Measurements from ENCODE around the gene CUBN.

GRCh38 chr10:16845248-16845647 is 284.4 kb downstream of the CUBN start:
- TF ChIP-seq ZNF274 (CRISPR knock-in tag; IDR thresholded peaks at IDR 0.05) (no peak), ZNF775 (CRISPR knock-in tag; IDR thresholded peaks at IDR 0.05; ENCODE audit: borderline replicate concordance) (no peak), CTCF (CRISPR knock-in tag; IDR thresholded peaks at IDR 0.05) (no peak)
- TF ChIP-seq, protein P1, sequence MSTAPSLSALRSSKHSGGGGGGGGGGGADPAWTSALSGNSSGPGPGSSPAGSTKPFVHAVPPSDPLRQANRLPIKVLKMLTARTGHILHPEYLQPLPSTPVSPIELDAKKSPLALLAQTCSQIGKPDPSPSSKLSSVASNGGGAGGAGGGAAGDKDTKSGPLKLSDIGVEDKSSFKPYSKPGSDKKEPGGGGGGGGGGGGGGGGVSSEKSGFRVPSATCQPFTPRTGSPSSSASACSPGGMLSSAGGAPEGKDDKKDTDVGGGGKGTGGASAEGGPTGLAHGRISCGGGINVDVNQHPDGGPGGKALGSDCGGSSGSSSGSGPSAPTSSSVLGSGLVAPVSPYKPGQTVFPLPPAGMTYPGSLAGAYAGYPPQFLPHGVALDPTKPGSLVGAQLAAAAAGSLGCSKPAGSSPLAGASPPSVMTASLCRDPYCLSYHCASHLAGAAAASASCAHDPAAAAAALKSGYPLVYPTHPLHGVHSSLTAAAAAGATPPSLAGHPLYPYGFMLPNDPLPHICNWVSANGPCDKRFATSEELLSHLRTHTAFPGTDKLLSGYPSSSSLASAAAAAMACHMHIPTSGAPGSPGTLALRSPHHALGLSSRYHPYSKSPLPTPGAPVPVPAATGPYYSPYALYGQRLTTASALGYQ (CRISPR knock-in tag; IDR thresholded peaks at IDR 0.05), result no peak
